Right kidney (tissue), 1 donor: ENCODE measurements around the gene PIP5K1A.
"Not testable (repeated sequence)": the region's sequence is repeated elsewhere in the genome, so short reads cannot be mapped to it uniquely, and the experiment has no call there.

Source experiments
- DNase-seq: peaks from one replicate; pipeline ENCODE4 v3.0.0-alpha.2; 2016

Gene PIP5K1A

DNA sequence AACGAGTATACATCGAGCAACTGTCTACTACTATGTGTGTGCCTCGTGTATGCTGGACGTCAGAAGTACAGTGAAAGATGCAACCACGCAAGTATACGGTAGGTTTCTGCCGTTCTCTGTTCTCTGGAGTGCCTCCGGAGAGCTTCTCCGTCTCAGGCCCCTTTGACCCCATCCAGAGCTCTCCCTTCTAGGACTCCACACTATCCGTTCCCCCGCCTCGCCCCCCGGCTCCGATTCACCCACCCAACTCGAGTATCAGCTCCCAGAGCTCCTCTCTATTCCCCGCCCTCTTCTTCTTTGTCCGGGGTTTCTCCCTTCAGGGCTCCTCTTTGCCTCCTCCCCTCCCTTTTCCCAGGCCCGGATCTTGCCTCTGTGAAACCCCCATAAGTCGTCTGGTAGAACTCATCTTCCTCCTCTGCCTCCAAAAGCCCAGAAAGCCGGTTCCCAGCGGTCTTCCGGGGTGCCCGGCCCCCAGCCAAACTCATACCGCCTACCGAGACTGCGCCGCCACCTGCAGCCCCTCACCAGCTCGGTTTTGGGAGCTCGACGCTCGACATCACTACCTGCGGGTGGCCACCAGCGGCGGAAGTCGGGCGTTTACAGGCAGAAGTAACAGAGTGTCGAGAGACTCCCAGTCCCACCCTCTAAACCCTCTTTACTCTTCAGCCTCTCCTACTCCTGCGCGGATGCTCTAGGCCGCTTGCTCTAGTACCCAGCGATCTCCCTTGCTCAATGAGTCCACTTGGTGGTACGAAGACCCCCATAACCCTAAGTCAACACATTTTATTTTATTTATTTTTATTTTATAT is 8.5 kb upstream of the PIP5K1A start, which contains the start of gene VPS72:
VPS72 (minus strand) TSS at position 561 of the 809 bp plus-strand sequence; CDS start at position 485, 76 bp downstream.
- peak; percentile 90 for DNase-seq

DNA sequence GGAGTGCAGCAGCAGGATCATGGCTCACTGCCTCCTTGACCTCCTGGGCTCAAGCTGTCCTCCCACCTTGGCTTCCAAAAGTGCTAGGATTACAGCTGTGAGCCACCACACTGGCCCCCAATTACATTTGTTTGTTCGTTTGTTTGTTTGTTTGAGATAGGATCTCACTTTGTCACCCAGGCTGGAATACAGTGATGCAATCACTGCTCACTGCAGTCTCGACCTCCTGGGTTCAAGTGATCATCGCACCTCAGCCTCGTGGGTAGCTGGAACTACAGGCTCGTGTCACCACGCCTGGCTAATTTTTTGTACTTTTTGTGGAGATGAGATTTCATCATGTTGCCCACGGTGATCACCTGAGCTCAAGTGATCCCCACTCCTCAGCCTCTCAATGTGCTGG is 6.3 kb upstream of the PIP5K1A start:
- DNase-seq, result no peak

DNA sequence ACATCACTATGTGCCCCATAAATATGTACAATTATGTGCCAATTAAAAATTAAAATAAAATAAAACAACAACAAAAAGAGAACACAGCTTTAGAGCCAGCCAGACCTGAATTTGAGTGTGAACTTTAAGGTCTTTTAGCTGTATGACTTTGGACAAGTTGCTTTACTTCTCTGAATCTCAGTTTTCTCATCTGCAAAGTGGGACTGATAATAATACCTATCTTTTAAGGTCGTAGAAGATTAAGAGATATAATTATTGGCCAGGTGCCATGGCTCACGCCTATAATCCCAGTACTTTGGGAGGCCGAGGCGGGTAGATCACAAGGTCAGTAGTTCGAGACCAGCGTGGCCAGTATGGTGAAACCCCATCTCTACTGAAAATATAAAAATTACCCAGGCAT is 5.0 kb upstream of the PIP5K1A start:
- no peak for DNase-seq

DNA sequence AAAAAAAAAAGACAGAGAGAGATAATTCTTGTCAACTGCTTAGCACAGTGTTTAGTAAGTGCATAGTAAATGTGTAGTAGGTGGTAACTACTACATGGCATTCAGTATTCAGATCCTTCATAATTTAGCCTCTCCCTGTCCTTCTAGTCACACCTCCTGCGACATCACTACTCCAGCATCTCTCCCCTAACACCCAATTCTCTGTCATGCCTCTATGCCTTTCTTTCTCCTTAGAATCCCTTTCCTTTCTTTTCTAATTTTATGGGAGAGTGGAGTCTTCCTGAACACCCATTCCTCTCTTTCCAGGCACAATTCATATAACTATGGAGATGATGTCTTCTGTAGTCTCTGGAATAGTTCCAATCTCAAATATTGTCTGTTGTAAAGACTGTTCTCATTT is 4.5 kb upstream of the PIP5K1A start:
- DNase-seq, result no peak

DNA sequence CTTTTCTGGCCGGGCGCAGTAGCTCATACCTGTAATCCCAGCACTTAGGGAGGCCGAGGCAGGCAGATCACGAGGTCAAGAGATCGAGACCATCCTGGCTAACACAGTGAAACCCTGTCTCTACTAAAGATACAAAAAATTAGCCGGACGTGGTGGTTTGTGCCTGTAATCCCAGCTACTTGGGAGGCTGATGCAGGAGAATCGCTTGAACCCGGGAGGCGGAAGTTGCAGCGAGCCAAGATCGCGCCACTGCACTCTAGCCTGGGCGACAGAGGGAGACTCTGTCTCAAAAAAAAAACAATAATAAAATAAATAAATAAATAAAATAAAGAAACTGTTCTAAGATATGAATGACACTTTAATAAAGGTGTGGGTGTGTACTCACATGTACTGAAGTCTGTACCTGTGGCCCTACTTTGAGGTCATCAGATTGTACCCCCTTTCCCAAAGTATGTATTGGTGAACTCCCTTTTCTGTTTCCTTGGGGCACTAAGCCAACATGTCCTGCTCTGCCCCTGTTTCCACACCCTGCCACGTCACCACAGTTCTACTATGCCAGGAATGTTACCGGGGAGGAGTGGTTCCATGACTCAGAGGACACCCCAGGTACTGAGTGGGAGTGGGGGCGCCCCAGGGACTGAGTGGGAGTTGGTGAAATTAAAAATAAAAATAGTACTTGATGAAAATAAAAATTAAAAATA is 3.3 kb upstream of the PIP5K1A start:
- DNase-seq, result not testable (repeated sequence)

DNA sequence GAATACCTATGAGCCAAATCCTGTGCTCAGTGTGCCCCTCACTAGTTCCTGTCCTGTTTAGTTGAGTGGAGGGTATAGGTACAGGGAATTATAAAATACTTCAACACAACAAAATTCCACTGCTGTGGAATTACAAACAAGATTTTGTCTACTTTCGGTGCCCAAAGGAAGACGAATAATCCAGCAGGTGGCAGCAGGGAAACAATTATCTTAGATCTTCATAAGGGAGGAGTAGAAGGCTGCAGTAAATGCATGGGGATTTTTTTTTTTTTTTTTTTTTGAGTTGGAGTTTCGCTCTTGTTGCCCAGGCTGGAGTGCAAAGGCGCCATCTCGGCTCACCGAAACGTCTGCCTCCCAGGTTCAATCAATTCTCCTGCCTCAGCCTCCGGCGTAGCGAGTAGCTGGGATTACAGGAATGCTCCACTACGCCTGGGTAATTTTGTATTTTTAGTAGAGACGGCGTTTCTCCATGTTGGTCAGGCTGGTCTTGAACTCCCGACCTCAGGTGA is 2.0 kb upstream of the PIP5K1A start:
- DNase-seq, result peak; percentile 48

DNA sequence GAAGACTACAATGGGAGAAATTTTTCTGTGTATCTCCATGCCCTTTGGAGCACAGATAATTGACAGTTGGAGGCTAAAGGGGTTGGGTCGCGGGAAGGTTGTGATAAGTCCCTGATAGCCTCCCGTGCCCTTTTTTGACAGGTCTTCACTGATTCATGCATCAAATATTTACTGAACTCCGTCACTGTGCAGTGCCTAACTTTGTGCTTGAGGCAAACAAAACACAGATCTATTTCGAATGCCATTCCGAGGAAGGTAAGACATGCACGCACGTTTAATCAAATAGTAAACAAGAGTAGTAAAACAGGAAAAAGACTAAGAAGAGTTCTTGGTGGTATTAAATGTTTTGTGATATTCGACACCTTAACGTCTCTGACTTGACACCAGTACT is 494 bp upstream of the PIP5K1A start:
- DNase-seq, result no peak

DNA sequence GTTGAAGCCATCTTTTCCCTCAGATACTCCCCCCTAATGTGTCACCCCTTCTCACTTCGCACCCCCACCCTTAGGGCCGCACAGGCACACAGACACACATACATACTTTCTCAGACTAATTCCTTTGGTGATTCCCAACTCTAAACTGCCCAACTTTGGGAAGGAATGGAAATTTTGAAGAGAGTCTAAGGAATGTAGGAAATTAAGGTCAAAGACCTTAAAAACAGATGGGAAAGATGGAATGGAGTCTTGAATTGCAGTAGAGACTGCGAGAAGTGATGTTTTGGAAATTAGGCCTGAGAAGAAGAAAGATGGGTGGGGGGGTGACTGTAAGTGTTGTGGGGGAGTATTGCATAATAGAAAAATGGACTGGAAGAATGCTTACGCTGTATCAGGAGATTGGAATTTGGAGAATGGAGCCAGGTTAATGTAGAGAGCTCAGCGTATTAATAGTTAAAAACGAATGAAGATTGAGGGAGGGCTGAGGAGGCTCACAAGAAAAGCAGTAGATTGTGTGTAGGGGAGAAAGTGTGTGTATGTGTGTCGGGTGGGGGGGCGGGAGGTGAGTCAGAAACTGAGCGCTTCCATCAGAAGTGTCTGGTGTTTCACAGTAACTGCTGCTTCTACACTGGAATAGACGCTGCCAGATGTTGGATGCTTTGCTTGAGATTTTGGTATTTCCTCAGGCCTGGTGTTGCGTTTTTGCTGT is 1.7 kb downstream of the PIP5K1A start:
- DNase-seq, result no peak

DNA sequence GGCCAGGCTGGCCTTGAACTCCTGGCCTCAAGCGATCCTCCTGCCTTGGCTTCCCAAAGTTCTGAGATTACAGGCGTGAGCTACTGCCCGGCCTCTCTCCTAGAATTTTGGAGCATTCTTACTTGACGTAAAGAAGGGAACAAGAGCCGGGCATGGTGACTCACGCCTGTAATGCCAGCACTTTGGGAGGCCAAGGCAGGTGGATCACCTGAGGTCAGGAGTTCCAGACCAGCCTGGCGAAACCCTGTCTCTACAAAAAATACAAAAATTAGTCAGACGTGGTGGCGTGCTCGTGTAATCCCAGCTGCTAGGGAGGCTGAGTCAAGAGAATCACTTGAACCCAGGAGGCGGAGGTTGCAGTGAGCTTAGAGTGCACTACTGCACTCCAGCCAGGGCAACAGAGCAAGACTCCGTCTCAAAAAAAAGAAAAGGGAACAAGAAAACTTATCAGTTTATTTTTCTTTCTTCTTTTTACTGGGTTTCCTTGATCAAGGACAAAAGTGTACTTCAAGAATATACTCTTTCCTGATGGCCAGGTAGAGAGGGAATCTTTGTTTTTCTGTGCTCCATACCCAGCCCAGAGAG is 7.1 kb downstream of the PIP5K1A start:
- DNase-seq, result not testable (repeated sequence)

DNA sequence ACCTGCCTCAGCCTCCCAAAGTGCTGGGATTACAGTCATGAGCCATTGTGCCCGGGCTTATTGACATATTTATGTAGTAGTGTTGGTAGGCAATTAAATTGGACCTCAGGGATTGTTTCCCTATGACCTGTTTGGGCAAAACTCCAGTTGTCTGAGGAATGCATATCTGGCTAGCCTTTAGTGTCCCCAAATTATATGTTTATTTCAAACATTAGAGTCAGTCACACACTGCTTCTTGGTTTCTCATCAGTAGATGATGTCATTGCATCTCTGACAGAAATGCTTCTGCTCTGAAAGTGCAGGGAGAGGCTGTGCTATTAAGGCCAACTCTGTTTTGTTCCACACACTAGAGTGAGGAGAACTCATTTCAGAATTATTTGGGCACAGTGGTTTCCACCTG is 12.5 kb downstream of the PIP5K1A start:
- DNase-seq, result no peak

DNA sequence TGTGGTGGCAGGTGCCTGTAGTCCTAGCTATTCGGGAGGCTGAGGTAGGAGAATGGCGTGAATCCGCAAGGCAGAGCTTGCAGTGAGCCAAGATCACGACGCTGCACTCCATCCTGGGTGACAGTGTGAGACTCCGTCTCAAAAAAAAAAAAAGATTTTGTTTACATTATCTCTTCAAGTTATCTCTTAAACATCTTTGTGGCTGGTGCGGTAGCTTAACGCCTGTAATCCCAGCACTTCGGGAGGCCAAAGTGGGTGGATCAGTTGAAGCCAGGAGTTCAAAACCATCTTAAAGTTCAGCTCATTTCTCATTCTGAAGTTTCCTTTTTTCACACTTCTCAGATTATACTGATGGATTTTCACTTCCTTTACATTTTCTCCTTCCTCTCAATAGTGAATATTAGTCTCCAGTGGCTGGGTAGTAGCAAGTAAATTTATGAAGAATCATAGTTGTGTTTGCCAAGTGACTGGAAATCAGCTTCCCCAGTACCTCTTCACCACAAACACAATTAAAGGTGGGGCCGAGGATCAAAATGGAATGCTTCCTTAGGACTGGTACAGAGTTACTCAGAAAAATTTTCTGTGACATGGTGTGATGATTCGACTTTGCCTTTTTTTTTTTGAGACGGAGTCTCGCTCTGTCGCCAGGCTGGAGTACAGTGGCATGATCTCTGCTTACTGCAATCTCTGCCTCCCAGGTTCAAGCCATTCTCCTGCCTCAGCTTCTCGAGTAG is 13.8 kb downstream of the PIP5K1A start:
- no peak for DNase-seq

DNA sequence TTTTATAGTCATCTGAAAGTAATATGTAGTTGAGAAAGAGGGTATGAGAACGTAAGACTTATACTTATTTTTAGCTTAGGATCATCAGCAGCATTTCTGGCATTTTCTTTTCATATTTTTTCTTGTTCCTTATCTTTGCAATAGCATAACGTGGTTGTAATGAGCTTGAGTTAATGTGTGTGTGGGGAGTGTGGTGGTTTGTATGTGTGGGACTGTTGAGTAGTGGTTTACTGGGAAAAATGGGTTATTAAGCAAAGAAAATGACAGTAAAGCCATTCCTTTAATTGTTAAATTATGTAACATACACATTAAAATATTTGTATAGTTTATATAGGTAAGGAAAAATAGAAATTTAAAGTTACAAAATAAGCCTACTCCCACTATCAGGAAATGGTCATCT is 15.2 kb downstream of the PIP5K1A start:
- DNase-seq, result no peak

DNA sequence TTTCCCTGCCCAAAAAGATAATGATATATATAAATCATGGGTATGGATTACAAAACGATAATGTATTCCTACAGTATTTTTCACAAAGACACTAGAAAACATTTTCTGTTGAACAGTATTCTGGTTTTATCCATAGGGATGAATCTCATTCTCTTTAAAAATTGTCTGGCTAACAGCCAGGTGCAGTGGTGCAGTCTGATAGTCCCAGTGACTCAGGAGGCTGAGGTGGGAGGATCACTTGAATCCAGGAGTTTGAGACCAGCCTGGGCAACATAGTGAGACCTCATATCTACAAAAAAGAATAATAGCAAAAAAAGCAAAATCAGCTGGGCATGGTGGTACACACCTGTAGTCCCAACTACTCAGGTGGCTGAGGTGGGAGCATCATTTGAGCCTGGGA is 23.3 kb downstream of the PIP5K1A start:
- DNase-seq, result no peak

DNA sequence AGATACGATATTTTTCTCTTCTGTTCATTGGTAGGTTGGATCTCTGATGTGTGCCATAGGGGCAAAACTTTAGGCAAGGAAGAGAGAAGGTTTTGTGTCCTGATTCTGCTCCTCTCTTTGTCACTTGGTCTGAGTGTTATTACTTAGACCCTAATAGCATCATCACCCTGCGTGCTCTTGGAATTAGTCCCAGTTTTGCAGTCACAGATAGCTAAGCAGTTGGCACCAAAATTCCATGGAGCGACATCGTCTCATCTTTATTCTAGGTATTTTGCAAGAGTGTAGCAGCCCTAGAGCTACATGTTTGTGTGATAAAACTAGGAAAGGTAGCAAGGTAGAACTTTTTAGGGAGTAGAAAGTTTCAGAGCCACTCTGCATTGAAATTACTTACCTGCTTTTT is 23.8 kb downstream of the PIP5K1A start:
- no peak for DNase-seq

DNA sequence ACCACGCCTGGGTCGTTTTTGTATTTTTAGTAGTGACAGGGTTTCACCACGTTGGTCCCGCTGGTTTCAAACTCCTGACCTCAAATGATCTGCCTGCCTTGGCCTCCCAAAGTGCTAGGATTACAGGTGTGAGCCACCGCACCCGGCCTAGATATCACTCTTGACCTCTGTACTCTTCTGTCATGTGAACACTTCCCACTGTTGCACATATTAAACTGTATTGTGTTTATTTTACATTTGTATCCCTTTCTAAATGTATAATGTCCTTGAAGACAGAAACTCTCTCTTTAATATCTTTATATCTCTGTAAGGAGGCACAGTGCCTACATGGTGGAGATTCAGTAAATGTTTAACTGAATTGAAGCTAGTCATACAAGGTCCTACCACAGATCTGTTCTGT is 36.9 kb downstream of the PIP5K1A start:
- no peak for DNase-seq

DNA sequence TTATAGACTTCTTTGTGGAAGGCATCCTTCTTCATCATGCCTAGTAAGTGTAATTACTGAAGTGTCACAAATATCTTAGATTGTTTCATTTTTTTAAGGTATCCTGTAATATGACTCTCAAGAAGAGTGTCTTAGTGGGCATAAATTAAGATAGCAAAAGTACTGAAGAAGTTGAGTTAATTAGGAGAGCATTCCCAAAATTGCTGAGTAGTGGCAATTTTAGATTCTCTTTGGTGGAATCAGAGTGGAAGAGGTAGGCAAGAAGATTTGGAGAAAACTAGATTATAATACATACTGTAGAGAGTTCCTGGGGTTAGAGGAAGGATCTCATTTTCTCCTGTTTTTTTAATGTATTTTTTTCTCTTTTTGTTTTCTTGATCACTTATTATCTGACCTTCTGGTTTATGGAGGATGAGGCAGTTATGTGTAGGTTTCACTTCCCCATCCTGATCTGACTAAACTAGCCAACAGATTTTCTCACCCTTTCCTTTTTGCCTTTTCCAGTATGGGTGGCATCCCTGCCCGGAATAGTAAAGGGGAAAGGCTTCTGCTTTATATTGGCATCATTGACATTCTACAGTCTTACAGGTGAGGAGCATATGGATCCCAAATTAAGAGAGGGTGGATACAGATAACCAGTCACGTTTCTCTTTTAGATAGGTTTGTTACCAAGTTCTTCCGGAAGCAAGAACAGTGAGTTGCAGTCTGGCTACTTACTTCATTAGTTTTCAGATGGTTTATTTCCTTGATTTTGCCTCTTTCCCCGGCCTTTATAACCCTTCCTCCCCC is 39.5 kb downstream of the PIP5K1A start:
- DNase-seq, result no peak

DNA sequence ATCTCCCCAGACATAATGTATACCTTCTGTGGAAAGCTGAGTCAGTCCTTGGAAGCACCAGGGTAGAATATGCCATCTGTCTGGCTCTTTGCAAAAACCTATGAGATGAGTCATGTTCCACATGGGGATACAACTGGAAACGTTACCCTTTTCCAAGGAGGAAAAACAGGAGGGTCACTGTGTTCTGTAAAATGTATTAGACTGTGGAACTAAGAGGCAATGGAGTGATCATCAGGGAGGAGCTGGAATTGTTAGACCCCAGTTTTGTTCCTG is 40.1 kb downstream of the PIP5K1A start:
- DNase-seq, result no peak

DNA sequence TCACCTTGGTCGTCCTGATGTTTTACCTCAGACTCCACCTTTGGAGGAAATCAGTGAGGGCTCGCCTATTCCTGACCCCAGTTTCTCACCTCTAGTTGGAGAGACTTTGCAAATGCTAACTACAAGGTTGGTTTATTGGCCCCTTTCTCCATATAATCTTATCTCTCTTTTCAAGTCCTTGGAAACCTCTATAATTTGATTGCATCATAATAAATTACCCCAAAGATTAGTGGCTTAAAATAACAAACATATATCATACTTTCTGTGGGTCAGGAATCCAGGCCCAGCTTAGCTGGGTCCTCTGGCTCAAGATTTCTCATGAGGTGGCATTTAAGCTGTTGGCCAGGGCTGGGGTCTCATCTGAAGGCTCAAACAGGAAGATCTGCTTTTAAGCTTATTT is 44.1 kb downstream of the PIP5K1A start:
- DNase-seq, result no peak

DNA sequence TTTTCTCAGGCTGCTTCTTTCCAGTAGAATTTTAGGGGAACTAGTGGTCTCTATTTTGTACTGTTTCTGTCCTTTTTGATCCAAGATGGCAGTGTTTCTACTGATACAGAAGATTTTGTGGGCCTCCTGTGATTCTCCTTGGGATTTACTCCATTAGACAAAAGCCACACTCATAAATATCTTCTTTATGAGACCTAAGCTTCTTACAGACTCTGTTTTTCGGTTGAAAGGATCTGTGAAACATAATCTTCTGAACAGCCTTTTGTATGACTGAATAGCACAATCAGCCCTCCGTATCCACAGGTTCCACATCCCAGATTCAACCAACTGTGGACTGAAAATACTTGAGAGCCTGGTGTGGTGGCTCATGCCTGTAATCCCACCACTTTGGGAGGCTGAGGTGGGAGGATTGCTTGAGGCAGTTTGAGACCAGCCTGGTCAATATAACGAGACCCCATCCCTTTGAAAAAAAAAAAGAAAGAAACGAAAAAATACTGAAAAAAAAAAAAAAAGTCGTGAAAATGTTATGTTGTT is 45.4 kb downstream of the PIP5K1A start:
- no peak for DNase-seq

DNA sequence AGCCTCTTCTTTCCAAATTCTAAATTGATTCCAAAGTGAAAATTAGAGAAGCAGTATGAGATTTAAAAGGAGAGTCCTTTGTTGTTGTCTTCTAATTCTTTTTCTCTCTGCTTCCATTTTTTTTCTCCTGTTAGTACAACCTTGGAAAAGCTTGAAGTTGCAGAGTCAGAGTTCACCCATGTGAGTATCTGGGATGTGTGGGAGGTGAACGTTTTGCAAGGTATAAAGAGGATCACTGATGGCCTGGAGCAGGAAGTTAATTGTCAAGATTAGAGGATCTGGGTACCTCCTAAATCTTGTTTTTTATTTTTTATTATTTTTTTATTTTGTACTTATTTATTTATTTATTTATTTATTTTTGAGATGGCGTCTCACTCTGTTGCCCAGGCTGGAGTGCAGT is 48.4 kb downstream of the PIP5K1A start:
- DNase-seq, result no peak
